ENCODE results near the gene KIF3A.

- TF ChIP-seq POLR2A (IDR thresholded peaks at IDR 0.05): no peak
- TF ChIP-seq, protein P1, sequence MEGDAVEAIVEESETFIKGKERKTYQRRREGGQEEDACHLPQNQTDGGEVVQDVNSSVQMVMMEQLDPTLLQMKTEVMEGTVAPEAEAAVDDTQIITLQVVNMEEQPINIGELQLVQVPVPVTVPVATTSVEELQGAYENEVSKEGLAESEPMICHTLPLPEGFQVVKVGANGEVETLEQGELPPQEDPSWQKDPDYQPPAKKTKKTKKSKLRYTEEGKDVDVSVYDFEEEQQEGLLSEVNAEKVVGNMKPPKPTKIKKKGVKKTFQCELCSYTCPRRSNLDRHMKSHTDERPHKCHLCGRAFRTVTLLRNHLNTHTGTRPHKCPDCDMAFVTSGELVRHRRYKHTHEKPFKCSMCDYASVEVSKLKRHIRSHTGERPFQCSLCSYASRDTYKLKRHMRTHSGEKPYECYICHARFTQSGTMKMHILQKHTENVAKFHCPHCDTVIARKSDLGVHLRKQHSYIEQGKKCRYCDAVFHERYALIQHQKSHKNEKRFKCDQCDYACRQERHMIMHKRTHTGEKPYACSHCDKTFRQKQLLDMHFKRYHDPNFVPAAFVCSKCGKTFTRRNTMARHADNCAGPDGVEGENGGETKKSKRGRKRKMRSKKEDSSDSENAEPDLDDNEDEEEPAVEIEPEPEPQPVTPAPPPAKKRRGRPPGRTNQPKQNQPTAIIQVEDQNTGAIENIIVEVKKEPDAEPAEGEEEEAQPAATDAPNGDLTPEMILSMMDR (IDR thresholded peaks at IDR 0.05): no peak
Observed at GRCh38 chr5:132777209-132778069, 40.1 kb upstream of the KIF3A start, which contains the start of gene SEPTIN8.

All from testis (tissue), 2 donors.